KOPT-K1 (cell line): ENCODE data around the gene ALG2.

Source experiments
- H3K27ac ChIP-seq: fragments of 200-600 bp; sonication (generic); 2 replicates; pipeline ENCODE4 v1.5.1; 2016; ENCODE audit warnings: antibody characterized with exemption, mild to moderate bottlenecking, low read depth, low read length; ENCODE audit not compliant: poor library complexity, severe bottlenecking
- H3K36me3 ChIP-seq: fragments of 200-600 bp; sonication (generic); 2 replicates; pipeline ENCODE4 v1.5.1; 2017; ENCODE audit warnings: antibody characterized with exemption, mild to moderate bottlenecking, low read length, moderate library complexity; ENCODE audit not compliant: insufficient read depth
- H3K9me3 ChIP-seq: fragments of 200-600 bp; sonication (generic); 2 replicates; pipeline ENCODE4 v1.5.1; 2017; ENCODE audit warnings: antibody characterized with exemption, low read length, mild to moderate bottlenecking; ENCODE audit not compliant: insufficient read depth, poor library complexity, severe bottlenecking

Gene ALG2, protein sequence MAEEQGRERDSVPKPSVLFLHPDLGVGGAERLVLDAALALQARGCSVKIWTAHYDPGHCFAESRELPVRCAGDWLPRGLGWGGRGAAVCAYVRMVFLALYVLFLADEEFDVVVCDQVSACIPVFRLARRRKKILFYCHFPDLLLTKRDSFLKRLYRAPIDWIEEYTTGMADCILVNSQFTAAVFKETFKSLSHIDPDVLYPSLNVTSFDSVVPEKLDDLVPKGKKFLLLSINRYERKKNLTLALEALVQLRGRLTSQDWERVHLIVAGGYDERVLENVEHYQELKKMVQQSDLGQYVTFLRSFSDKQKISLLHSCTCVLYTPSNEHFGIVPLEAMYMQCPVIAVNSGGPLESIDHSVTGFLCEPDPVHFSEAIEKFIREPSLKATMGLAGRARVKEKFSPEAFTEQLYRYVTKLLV

DNA sequence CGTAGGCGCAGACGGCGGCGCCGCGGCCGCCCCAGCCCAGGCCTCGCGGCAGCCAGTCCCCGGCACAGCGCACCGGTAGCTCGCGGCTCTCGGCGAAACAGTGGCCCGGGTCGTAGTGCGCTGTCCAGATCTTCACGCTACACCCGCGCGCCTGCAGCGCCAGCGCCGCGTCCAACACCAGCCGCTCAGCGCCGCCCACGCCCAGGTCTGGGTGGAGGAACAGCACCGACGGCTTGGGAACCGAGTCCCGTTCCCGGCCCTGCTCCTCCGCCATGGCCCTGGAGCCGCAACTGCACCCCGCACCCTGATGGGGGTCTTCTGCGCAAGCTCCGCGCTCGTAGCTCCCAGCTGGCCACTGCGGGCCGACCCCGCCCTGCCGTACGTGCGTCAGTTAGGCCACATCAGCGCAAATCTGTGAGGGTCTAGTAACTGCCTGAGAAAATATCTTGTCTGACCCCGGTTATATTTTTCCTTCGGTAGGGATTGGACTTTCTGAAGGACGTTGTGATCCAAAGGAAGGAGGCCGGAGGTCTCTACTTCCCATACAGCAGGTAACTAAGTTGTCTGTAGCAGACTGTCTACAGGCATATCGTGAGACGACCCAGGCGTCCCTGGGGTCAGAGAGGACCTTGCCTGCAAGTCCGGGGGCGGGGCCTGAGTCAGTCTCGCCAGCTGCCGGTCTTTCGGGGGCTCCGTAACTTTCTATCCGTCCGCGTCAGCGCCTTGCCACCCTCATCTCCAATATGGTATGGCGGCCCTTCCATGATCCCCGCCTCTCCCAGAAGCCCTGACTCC lies at the start of gene ALG2, which contains the start of gene SEC61B:
ALG2 (minus strand) TSS at position 322 of the 795 bp plus-strand sequence; CDS start at position 274, 48 bp downstream.
SEC61B (plus strand) TSS at position 662 of the 795 bp plus-strand sequence; CDS start at position 744, 82 bp downstream.
- Histone ChIP-seq H3K36me3 (peaks cover 55% of the 10 kb centered on the region), H3K9me3 (no peaks in the 10 kb centered on the region), H3K27ac (peak within 1 kb of the TSS; percentile 92)

DNA sequence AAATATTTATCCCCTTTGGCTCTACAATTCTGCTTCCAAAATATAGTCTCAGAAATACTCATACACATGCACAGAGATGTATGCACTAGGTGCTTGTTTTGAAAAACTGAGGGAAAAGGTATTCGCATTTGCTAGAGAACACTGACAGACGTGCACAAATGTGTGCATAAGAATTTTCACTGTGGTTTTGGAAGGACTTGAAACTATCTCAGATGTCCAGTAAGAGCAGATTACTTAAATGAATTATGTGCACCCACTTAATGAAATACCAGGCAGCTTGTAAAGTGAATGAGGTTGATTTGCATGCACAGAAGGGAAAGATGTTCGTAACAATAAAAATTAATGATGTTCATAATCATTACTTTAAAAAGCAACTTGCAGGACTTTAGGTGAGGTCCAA lies 48.7 kb upstream of the ALG2 start:
- Histone ChIP-seq H3K27ac (no peak overlapping the region), H3K36me3 (no peaks in the 10 kb centered on the region), H3K9me3 (no peaks in the 10 kb centered on the region)

DNA sequence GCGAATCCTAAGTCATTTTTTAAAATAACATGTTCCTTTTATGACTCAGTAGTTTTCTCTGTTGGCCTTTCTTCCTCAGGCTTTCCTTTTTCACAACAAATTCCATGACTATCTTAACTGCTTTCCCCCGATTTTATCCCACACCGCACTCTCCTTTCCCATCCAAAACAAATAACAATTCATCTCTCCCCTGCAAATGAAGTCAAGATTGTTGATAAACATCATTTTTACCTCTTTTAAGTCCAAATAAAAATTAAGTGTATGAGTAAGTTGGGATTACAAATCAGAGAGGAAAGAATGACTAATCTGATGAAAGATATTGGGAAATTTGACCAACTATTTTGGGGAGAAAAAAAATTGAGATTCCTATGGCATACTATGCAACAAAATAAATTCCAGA lies 47.7 kb upstream of the ALG2 start:
- Histone ChIP-seq H3K9me3 (no peaks in the 10 kb centered on the region), H3K36me3 (no peaks in the 10 kb centered on the region), H3K27ac (no peak overlapping the region)

DNA sequence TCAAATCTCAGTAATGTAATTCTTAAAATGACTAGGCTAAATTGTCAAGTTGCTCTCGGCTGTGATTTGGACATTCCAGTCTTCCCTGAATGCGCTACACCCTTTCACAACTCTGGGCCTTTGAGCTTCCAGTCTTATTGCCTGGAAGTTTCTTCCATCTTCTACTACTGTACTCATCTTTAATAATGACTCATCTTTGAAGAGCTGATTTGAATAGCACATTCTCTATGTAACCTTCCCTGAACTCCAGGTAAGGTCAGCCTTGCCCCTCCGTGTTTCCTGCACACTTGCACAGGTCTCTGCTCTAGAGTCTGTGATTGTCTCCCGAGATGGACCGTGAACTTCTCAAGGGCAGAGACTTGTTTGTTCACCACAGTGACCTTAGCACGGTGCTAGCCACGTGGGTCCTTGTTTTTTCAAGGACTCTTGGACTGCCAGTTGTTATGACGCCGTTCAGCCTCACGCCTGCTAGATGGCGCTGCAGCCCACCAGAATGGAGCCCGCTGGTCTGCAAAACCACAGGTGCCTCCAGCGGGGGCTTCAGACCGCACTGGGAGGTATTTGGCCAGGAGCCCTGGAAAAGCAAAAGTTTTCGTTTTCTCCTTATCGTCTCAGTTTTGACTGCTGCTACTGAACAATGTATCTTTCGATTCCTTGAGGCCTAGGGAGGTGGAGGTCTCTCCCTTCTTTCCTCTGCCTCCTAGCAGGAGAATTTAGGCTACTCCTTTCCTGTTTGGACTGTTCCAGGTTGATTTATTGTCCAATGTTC lies 44.7 kb upstream of the ALG2 start:
- H3K9me3 ChIP-seq = no peaks in the 10 kb centered on the region
- H3K27ac ChIP-seq = no peak overlapping the region
- no peaks in the 10 kb centered on the region for H3K36me3 ChIP-seq

DNA sequence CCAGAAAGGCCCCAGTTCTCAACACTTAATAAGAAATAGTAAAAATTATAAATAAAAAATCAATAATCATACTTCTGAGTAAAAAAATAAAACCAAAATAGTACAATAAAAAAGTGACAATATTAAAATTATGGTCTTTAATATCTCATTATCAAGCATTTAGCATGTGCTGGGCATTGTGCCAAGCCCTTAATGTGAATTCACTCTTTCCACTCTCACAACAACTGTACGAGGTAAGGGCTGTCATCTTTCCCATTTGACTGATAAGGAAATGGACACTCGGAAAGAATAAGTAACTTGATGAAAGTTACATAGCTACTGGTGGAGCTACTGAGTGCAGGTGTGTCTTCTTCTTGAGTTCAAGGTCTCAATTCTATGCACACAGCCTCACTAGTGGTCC lies 43.9 kb upstream of the ALG2 start:
- Histone ChIP-seq H3K36me3 (no peaks in the 10 kb centered on the region), H3K27ac (no peak overlapping the region)

DNA sequence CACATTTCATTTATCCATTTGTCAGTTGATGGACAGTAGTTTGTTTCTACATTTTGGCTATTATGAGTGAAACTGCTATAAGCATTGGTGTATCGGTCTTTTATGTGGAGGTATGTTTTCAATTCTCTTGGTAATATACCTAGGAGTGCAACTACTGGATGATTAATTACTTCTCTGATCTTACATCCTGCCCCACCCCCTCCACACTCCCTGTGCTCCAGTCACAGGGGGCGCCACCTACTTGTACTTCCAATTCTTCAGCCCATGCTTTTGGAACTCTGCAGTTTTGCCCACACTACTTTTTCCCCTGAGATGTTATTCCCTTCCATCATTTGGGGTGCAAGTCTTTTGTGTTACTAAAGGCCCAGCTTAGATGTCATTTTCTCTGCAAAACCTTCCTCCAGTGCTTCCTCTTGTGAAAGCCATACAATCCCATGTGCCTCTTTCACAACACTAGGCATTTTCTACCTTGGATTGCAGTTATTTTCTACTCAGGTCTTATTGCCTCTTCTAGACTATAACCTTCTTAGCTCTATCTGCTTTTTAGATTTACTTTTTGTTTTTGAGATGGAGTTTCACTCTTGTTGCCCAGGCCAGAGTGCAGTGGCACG lies 42.4 kb upstream of the ALG2 start:
- H3K9me3 ChIP-seq = no peaks in the 10 kb centered on the region
- H3K36me3 ChIP-seq = no peaks in the 10 kb centered on the region
- H3K27ac ChIP-seq = no peak overlapping the region

More for the DNA sequence above, 43.9 kb upstream of the ALG2 start:
- H3K9me3 ChIP-seq = no peaks in the 10 kb centered on the region

DNA sequence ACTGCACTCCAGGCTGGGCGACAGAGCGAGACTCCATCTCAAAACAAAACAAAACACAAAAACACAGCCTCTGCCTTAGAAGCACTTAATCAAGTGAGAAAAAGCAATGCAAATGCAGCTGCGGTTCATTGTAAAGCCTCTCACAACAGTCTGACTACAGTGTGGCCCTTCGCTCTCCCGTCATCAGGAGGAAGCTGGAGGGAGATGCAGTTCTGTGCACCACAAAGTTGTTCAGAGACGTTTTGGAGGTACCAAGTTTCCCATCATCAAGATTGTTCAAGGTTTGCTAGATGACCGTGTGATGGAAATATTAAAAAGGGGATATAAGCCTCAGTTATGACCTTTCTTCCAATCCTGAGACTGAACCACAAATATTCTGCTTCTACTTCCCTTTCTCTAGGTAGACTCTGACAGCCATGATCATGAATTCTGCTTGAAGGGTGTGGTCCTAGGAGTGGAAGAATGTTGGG lies 41.2 kb upstream of the ALG2 start:
- H3K27ac ChIP-seq = no peak overlapping the region
- H3K9me3 ChIP-seq = no peaks in the 10 kb centered on the region
- H3K36me3 ChIP-seq = no peaks in the 10 kb centered on the region

DNA sequence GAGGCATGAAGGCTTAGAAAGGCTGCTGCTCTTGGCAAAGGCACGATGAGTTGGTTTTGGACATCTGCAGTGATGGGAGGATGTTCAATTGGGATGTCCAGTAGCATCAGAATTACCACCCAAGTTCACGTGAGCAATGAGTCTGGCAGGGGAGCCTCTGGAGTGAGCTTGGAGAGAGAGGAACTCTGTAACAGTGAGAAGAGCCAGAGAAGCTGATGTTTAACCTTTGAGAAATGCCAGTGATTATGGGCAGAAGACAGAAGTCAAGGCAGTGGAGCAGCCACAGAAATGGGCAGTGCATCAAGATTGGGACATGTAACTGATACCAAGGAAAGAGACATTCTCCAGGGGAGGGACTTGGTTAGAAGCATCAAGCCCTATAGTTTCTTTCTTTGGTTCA lies 40.2 kb upstream of the ALG2 start:
- no peaks in the 10 kb centered on the region for H3K36me3 ChIP-seq
- H3K9me3 ChIP-seq = no peaks in the 10 kb centered on the region
- no peak overlapping the region for H3K27ac ChIP-seq

DNA sequence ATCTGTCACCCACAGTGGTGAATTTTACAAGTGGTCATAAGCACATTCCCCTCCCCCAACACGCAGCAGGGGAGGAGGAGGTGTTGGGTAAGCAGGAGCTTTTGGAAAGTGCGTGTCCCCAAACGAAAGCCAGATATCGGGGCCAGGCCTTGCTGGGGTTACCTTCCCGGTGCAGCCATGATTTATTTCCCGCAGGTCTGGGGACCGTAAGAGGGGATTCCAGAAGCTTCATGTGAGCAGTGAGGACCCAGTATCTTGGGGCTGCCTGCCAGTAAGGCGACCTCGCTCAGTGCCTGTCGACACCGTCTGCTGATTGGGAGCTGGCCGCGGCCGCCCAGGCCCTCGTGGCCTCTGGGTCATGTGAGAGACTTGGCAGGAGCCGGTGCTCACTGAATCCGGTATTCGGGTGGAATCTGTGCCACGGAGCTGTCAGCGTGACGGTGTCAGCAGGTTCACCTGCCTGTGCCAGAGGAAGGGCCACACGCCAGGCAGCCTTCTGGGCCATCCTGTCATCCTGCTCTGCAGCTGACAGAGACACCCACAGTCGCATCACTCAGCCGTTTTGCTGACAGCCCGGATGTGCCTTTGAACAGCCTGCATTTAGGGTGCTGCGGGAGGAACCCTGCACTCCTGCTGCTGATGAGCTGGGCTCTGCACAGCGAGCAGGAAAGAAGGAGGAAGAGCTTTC lies 37.6 kb upstream of the ALG2 start:
- H3K27ac ChIP-seq = no peak overlapping the region
- no peaks in the 10 kb centered on the region for H3K36me3 ChIP-seq
- no peaks in the 10 kb centered on the region for H3K9me3 ChIP-seq

DNA sequence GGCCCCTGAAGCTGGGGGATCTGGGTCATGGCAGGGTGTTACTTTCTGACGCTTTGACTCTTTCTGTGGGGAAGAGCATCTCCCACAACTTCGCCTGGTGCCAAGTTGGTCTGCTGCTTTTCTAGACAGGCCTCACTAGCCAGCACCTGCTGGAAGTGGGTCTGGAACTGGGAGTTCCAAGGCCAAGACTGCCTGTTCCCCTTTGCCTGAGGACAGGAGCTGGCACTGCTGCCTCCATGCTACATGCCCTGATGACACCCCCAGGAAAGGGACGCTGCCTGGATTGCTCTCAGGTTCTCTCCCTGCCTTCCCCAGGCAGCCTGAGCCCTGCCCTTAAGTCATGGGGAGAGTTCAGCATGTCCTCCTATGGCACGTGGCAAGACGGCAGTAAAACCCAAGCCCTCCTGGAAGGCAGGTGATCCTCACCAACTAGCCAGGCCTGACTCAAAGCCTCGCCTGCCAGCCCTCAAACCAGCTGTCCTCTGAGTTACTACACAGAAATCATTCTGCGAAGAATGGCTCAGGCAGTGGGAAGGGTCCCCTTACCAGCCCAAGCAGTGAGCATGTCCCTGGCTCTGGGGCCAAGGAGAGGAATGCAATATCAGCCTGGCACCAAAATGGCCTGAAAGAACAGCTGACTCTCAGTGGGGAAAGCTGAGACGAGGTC lies 36.1 kb upstream of the ALG2 start:
- Histone ChIP-seq H3K36me3 (no peaks in the 10 kb centered on the region), H3K27ac (no peak overlapping the region), H3K9me3 (no peaks in the 10 kb centered on the region)

DNA sequence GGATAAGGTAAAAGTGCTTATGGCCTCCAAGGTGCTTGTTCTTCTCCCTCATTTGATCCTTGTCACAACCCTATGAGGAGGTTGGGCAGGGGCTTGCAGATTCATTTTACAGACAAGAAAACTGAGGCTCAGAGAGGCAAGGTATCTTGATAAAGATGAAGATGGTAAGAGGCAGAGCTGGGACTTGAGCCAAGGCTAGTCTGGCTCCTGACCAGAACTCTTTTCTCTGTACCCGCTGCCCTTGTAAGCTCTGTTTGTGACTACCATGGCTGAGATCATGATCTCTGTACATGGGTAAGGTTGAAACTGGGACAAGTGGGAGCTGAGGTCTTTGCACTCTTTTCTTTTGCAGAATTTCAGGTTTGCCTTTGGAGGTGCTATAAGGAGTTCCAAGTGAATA lies 33.9 kb upstream of the ALG2 start:
- Histone ChIP-seq H3K27ac (no peak overlapping the region), H3K9me3 (no peaks in the 10 kb centered on the region), H3K36me3 (no peaks in the 10 kb centered on the region)

DNA sequence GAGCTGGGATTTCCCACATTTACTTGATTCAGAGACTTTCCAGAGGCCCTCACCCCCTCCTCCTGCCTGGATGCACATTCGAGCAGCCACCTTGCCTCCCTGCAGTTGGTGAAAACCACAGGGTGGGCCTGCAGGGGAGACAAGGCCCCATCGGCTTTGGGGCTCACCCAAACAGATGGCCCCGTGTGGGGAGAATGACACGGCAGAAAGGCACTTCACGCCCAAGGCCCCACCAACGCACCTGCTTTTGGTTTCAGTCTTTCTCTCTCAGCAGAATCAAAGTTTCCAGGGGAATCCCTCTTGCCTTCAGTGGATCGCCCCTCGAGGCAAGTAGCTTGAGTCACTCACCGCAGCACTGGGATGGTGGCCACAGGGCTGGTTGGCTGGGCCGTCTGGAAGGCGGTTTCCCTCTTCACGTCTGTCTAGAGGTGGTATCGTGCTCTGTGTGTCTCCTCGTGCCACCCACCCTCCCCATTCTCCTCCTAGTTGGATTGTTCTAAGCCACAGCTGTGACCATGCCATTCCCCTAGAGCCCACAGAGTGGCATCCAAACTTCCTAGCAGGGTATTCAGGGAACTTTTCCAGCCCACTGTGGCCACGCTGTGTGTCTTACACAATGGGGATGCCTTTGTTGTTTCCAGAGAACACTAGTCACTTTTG lies 32.2 kb upstream of the ALG2 start:
- H3K9me3 ChIP-seq = no peaks in the 10 kb centered on the region
- no peaks in the 10 kb centered on the region for H3K36me3 ChIP-seq
- H3K27ac ChIP-seq = peak overlapping the region; percentile 70

DNA sequence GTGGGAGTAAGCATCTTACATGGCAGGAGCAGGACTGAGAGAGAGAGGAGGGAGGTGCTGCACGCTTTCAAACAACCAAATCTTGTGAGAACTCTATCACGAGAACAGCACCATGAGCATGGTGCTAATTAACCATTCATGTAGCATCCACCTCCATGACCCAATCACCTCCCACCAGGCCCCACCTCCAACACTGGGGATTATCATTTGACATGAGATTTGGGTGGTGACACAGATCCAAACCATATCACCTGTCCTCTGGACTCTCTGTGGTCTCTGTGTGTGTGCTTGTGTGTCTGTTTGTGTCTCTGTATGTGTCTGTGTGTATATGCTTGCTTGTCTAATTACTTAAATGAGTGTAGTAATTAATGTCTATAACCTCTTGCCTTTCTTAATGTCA lies 31.4 kb upstream of the ALG2 start:
- H3K27ac ChIP-seq = peak overlapping the region; percentile 70
- H3K36me3 ChIP-seq = no peaks in the 10 kb centered on the region
- H3K9me3 ChIP-seq = no peaks in the 10 kb centered on the region
